AG04449 (cell line): Measurements from ENCODE around the gene ARFGAP1.

Experiments
- CTCF ChIA-PET: fragments of 350-600 bp; formaldehyde crosslinking; extraction: SDS; loops from one replicate; lab custom pipeline; 2021; ENCODE audit warnings: antibody characterized with exemption; lab: Yijun Ruan, JAX
- POLR2A ChIA-PET: fragments of 400-600, 350-600 bp; formaldehyde crosslinking; extraction: SDS; loops from one replicate; lab custom pipeline; 2020; ENCODE audit warnings: antibody characterized with exemption, inconsistent platforms; lab: Yijun Ruan, JAX
- DNase-seq: peaks from one replicate; pipeline ENCODE4 v3.0.0-alpha.2; 2010; ENCODE audit warnings: low read depth, low spot score
- H3K4me3 ChIP-seq: 2 replicates; pipeline ENCODE4 v1.5.1; 2011; ENCODE audit warnings: low read depth, mild to moderate bottlenecking, control low read depth, low read length
- TF ChIP-seq, protein P1 (sequence below): IDR thresholded peaks from one replicate; pipeline ENCODE4 v1.5.1; 2011; ENCODE audit warnings: mild to moderate bottlenecking, moderate library complexity, low read length, control low read depth, inconsistent platforms; ENCODE audit not compliant: insufficient read depth; ENCODE audit errors: missing control alignments

Gene ARFGAP1

DNA sequence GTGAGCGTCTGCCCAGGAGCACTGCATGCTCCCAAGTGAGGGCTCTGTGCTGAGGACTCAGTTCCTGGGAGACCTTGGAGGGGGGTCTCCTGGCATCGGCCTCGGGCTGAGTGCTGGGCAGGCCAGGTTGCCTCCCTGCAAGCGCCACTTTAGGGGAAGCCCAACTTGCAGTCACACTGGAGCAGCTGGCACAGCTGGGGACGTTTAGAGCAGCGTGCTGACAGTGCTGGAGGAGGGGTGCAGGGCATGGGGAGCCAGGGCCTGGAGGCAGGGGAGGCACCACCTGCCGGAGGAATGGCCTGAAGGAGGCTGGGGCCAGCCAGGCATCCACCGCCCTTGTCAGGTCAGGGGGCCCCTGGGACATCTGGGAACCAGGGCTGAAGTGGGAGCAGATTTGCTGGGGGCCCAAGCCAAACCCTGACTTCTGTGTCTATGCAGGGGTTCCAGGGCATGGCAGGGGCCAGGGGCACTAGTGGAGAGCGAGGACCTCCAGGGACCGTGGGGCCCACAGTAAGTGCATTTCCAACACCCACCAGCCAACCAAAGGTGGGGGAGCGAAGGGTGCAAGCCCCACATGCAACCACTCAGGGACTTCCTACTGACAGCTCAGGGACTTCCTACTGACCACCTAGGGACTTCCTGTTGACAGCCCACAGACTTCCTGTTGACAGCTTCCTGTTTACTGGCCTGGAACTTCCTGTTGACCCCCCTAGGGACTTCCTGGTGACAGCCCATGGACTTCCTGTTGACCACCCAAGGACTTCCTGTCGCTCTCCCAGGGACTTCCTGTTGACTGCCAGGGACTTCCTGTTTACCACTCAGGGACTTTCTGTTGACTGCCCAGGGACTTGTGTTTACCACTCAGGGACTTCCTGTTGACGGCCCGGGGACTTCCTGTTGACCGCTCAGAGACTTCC is 54.0 kb downstream of the ARFGAP1 start:
- no peak overlapping the region for H3K4me3 ChIP-seq
- CTCF ChIA-PET, result interaction anchor here (0.6 to 1.2 kb wide), 2 partner anchors 13 to 17 kb away, joined by 3 to 5 read pairs; no protein-coding TSS in a partner anchor
- no peak for DNase-seq
- POLR2A ChIA-PET, result no interaction called here
- TF ChIP-seq, protein P1, sequence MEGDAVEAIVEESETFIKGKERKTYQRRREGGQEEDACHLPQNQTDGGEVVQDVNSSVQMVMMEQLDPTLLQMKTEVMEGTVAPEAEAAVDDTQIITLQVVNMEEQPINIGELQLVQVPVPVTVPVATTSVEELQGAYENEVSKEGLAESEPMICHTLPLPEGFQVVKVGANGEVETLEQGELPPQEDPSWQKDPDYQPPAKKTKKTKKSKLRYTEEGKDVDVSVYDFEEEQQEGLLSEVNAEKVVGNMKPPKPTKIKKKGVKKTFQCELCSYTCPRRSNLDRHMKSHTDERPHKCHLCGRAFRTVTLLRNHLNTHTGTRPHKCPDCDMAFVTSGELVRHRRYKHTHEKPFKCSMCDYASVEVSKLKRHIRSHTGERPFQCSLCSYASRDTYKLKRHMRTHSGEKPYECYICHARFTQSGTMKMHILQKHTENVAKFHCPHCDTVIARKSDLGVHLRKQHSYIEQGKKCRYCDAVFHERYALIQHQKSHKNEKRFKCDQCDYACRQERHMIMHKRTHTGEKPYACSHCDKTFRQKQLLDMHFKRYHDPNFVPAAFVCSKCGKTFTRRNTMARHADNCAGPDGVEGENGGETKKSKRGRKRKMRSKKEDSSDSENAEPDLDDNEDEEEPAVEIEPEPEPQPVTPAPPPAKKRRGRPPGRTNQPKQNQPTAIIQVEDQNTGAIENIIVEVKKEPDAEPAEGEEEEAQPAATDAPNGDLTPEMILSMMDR, result no peak

DNA sequence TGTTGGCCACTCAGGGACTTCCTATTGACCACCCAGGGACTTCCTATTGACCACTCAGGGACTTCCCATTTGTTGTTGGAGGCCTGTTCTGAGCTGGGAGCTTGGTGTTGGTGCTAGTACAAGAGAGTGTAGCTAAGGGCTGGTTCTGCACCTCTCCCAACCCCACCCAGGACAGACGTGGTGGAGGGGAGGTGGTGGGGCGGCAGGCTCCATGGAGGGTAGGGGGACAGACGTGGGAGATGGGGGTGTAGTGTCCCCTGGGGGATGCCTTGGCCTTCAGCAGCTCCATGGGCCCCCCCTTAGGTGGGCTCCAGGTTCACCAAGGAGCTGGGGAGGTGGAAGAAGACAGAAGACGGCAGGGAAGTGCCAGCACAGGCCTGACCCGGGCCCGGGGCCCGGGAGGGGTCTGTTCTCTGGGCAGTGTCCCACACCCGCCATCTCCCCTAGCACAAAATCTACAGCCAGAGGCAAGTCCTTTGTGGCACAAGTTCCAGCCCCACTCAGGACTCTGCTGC is 54.7 kb downstream of the ARFGAP1 start:
- TF ChIP-seq, protein P1, result no peak
- ChIA-PET CTCF (no interaction called here), POLR2A (no interaction called here)
- H3K4me3 ChIP-seq, result no peak overlapping the region
- DNase-seq, result no peak

DNA sequence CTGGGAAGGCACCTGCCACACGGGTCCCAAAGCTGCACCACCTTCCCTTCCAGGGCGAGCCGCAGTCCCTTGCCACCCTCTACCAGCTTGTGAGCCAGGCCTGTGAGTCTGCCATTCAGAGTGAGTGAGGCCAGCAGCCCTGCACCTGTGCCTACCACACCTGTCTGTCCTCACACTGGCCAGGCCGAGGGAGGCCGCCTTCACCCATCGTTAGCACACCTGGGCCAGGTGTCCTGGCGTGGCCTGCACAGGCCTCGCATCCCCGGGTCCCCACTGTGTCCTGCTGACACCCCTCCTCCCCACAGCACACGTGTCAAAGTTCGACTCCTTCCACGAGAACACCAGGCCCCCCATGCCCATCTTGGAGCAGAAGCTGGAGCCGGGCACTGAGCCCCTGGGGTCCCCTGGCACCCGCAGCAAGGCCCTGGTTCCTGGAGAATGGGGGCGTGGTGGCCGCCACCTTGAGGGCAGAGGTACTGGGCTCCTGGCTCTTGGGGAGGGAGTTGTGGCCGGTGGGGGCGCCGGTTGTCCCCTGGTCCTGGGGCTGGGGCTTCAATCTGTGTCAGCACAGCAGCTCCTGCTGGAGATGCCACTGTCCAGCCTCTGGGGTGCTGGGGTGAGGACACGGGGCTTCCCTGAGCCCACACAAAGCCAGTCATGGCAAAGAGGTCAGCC is 55.5 kb downstream of the ARFGAP1 start:
- CTCF ChIA-PET, result interaction anchor here (2.5 kb wide), 1 partner anchor 19 kb away, joined by 8 read pairs; no protein-coding TSS in a partner anchor
- POLR2A ChIA-PET, result interaction anchor here (0.6 kb wide), 1 partner anchor 29 kb away, joined by 3 read pairs; no protein-coding TSS in a partner anchor
- DNase-seq, result no peak
- H3K4me3 ChIP-seq, result no peak overlapping the region
- TF ChIP-seq, protein P1, result no peak

DNA sequence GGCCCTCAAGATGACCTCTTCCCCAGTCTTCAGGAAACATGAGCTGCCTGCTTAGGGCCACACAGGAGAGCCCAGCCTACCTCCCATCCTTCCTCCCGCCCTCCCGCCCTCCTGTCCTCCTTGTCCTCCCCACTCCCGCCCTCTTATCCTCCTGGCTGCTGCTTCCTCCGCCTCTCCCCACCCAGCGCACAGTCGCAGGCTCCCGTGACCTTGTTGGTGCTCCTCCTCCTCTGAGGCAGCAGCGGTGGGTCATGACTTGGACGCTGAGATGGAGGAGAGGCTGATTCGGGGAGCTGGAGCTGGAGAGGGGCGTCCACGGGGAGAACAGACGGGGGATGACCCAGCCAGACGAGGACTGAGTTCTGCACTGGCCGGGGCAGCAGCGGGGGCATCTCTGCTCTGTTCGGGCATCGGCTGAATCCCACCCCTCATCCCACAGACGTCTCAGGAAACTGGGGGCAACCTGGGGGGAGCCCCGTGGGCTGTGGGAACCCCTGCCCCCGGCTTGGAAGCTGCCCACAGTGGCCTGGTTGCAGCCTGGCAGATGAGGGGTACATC is 56.2 kb downstream of the ARFGAP1 start:
- TF ChIP-seq, protein P1, result no peak
- CTCF ChIA-PET, result interaction anchor here (2.5 kb wide), 1 partner anchor 20 kb away, joined by 8 read pairs; no protein-coding TSS in a partner anchor
- POLR2A ChIA-PET, result no interaction called here
- no peak overlapping the region for H3K4me3 ChIP-seq
- DNase-seq, result no peak

DNA sequence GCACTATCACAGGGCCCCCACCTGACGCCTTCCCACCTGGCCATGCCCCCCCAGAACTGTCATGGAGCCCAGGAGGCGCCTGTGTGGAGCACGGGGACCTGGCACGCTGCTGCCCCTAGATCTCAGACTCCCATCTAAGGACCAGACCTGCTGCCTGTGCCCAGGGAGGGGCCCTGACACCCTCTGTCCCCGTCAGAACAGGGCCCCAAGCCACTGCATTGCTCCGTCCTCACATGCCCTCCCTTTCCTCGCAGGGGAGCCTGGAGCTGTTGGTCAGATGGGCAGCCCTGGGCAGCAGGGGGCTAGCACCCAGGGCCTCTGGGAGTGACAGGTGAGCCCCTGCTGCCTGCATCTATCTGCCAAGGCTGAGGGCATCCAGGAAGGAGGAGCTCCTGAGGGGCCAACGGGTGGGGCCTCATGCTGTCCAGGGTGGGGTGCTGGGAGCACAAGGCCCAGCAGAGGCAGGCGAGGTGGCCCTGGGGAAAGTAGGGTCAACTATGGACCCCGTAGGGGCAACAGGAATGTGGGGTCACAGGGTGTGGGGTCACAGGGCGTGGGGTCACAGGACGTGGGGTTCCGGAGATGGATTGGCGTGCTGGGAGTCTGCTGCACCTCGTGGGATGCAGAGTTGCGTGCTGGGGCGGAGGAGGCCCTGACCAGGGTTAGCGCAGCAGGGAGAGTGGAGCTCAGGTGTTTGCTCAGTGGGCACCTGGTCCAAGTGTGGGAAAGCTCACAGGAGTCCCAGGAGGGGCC is 56.9 kb downstream of the ARFGAP1 start:
- no peak overlapping the region for H3K4me3 ChIP-seq
- no peak for DNase-seq
- TF ChIP-seq, protein P1, result no peak
- ChIA-PET POLR2A (no interaction called here), CTCF (interaction anchor here (2.5 kb wide), 1 partner anchor 20 kb away, joined by 8 read pairs; no protein-coding TSS in a partner anchor)
